GM23248 (cell line): ENCODE data around the gene CHCHD3. TPM values are rescaled to one million over a fixed set of nuclear protein-coding genes. Genes with fewer than 3 reads are reported as not detected.

Source experiments
- DNase-seq: peaks from one replicate; pipeline ENCODE4 v3.0.0-alpha.2; 2015
- H2AFZ ChIP-seq: fragments of 200-600 bp; sonication (generic); 2 replicates; pipeline ENCODE4 v1.6.1; 2016; ENCODE audit warnings: antibody characterized with exemption
- H3F3A ChIP-seq: fragments of 200-600 bp; sonication (generic); 2 replicates; pipeline ENCODE4 v1.6.1; 2016; ENCODE audit warnings: mild to moderate bottlenecking, antibody characterized with exemption, mixed run types; ENCODE audit not compliant: insufficient read depth
- H3K27ac ChIP-seq: fragments of 200-600 bp; sonication (generic); 2 replicates; pipeline ENCODE4 v1.5.1; 2016; ENCODE audit warnings: mild to moderate bottlenecking
- H3K27me3 ChIP-seq: fragments of 200-600 bp; sonication (generic); replicated peaks from 2 replicates; pipeline ENCODE4 v1.6.1; 2016; ENCODE audit warnings: mild to moderate bottlenecking; ENCODE audit not compliant: insufficient read depth
- H3K36me3 ChIP-seq: fragments of 200-600 bp; sonication (generic); 2 replicates; pipeline ENCODE4 v1.6.1; 2016; ENCODE audit warnings: low read depth, mild to moderate bottlenecking
- H3K4me1 ChIP-seq: fragments of 200-600 bp; sonication (generic); 2 replicates; pipeline ENCODE4 v1.6.1; 2016; ENCODE audit warnings: mild to moderate bottlenecking; ENCODE audit not compliant: insufficient read depth
- H3K4me2 ChIP-seq: fragments of 200-600 bp; sonication (generic); one replicate; pipeline ENCODE4 v1.6.1; 2016; ENCODE audit warnings: mild to moderate bottlenecking; ENCODE audit not compliant: unreplicated experiment
- H3K4me3 ChIP-seq: fragments of 200-600 bp; sonication (generic); 2 replicates; pipeline ENCODE4 v1.5.1; 2016; ENCODE audit warnings: mild to moderate bottlenecking
- H3K79me2 ChIP-seq: fragments of 200-600 bp; sonication (generic); 2 replicates; pipeline ENCODE4 v1.6.1; 2016; ENCODE audit warnings: mild to moderate bottlenecking; ENCODE audit not compliant: insufficient read depth
- H3K9ac ChIP-seq: fragments of 200-600 bp; sonication (generic); 2 replicates; pipeline ENCODE4 v1.6.1; 2016; ENCODE audit warnings: mild to moderate bottlenecking
- H3K9me2 ChIP-seq: fragments of 200-600 bp; sonication (generic); 2 replicates; pipeline ENCODE4 v1.6.1; 2016; ENCODE audit warnings: mixed run types, mild to moderate bottlenecking, moderate library complexity; ENCODE audit not compliant: insufficient read depth
- H3K9me3 ChIP-seq: fragments of 200-600 bp; sonication (generic); one replicate; pipeline ENCODE4 v1.6.1; 2017; ENCODE audit warnings: low read depth
- H4K20me1 ChIP-seq: fragments of 200-600 bp; sonication (generic); 2 replicates; pipeline ENCODE4 v1.6.0; 2016; ENCODE audit not compliant: insufficient read depth
- EZH2 ChIP-seq: fragments of 200-600 bp; sonication (generic); IDR thresholded peaks from 2 replicates; pipeline ENCODE4 v1.6.1; 2018; ENCODE audit warnings: antibody characterized with exemption, mild to moderate bottlenecking; ENCODE audit not compliant: insufficient read depth, poor library complexity, severe bottlenecking
- EZH2phosphoT487 ChIP-seq: fragments of 200-600 bp; sonication (generic); IDR thresholded peaks from 2 replicates; pipeline ENCODE4 v1.6.1; 2018; ENCODE audit warnings: antibody characterized with exemption, moderate library complexity, mild to moderate bottlenecking, low read depth; ENCODE audit not compliant: insufficient read depth
- WGBS, 2 experiments: methylation state at CpG; one replicate each; pipeline ENCODE4 v1.1.6; 2015 to 2017; ENCODE audit warnings: low lambda C conversion rate in 2 of 2, low coverage in 1 of 2; ENCODE audit errors: missing lambda C conversion rate in 2 of 2; 5-methylcytosine and 5-hydroxymethylcytosine counted together
- in situ Hi-C: fragments of 300-500 bp; cut with MboI; formaldehyde crosslinking; loops from 2 replicates; pipeline ENCODE4 v1.15.0; 2020
- polyA plus RNA-seq: library from polyadenylated mRNA; unstranded; fragments of >200 nt; fragmentation: Nextera tagmentation; extraction: Ambion mirVana; gene quantifications from 2 replicates; pipeline ENCODE4 v1.2.1, GENCODE V29; 2016
- total RNA-seq: library from RNA; depleted of rRNA; stranded (reverse); fragments of >200 nt; shearing (Covaris generic); gene quantifications from 2 replicates; pipeline ENCODE4 v1.2.3, GENCODE V29; 2014

Gene CHCHD3
- total and polyA plus RNA-seq, 2 experiments from 2014 or later, result 43.7 to 66.1 TPM

GRCh38 chr7:132993377-132994013, 88.4 kb downstream of the CHCHD3 start:
- Histone ChIP-seq H3K9me3 (no peaks in the 10 kb centered on the region), H4K20me1 (no peaks in the 10 kb centered on the region), H2AFZ (no peak overlapping the region), H3K4me3 (no peak overlapping the region), H3K9ac (no peak overlapping the region), H3F3A (no peaks in the 10 kb centered on the region), H3K4me2 (no peak overlapping the region), H3K9me2 (no peaks in the 10 kb centered on the region), H3K27ac (no peak overlapping the region), H3K79me2 (peaks cover 93% of the 10 kb centered on the region), H3K4me1 (no peaks in the 10 kb centered on the region), H3K27me3 (no peaks in the 10 kb centered on the region), H3K36me3 (no peaks in the 10 kb centered on the region)
- TF ChIP-seq EZH2 (no peak), EZH2phosphoT487 (no peak)
- in situ Hi-C loops, result no loop called here
- 85 to 88% methylated on average over 5 of the region's 5 CpGs for WGBS, 2 experiments
- no peak for DNase-seq

GRCh38 chr7:132991615-132992587, 90.0 kb downstream of the CHCHD3 start:
- TF ChIP-seq EZH2 (no peak), EZH2phosphoT487 (no peak)
- no peaks in the 10 kb centered on the region for H3K4me1 ChIP-seq
- in situ Hi-C loops, result no loop called here
- WGBS, 2 experiments, result 88 to 89% methylated on average over 9 of the region's 9 CpGs
- no peaks in the 10 kb centered on the region for H3F3A ChIP-seq
- H3K9me2 ChIP-seq, result no peaks in the 10 kb centered on the region
- DNase-seq, result no peak
- H3K4me3 ChIP-seq, result no peak overlapping the region
- peaks cover 86% of the 10 kb centered on the region for H3K79me2 ChIP-seq
- no peak overlapping the region for H3K9ac ChIP-seq
- H3K4me2 ChIP-seq, result no peak overlapping the region
- H3K9me3 ChIP-seq, result no peaks in the 10 kb centered on the region
- H2AFZ ChIP-seq, result no peak overlapping the region
- no peak overlapping the region for H3K27ac ChIP-seq
- no peaks in the 10 kb centered on the region for H4K20me1 ChIP-seq
- no peaks in the 10 kb centered on the region for H3K36me3 ChIP-seq
- no peaks in the 10 kb centered on the region for H3K27me3 ChIP-seq

DNA sequence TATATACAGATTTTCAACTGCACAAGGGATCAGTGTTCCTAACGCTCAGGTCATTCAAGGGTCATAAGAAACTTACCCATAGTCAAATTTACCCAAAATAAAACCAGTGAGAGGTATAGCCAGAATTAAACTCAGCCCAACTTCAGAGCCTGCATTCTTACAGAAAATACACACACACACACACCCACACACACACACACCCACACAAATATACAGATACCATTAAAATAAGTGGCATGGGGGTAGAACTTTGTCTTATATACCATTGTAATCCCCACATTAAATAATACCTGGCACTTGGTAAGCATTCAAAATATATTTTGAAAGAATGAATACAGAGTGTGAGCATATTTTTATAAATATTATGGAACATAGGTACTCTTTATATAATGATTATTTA, 93.8 kb downstream of the CHCHD3 start:
- Histone ChIP-seq H3K4me1 (no peaks in the 10 kb centered on the region), H3K4me2 (no peak overlapping the region), H4K20me1 (no peaks in the 10 kb centered on the region), H3K4me3 (no peak overlapping the region), H3F3A (no peaks in the 10 kb centered on the region), H3K9me3 (no peaks in the 10 kb centered on the region), H3K36me3 (no peaks in the 10 kb centered on the region), H3K27me3 (no peaks in the 10 kb centered on the region), H3K79me2 (peaks cover 60% of the 10 kb centered on the region), H3K9me2 (no peaks in the 10 kb centered on the region), H2AFZ (no peak overlapping the region), H3K9ac (no peak overlapping the region), H3K27ac (no peak overlapping the region)
- in situ Hi-C loops, result no loop called here
- WGBS, 2 experiments, result 100% methylated on average over 1 of the region's 1 CpG
- DNase-seq, result no peak
- no peak for TF ChIP-seq EZH2
- TF ChIP-seq EZH2phosphoT487, result no peak

DNA sequence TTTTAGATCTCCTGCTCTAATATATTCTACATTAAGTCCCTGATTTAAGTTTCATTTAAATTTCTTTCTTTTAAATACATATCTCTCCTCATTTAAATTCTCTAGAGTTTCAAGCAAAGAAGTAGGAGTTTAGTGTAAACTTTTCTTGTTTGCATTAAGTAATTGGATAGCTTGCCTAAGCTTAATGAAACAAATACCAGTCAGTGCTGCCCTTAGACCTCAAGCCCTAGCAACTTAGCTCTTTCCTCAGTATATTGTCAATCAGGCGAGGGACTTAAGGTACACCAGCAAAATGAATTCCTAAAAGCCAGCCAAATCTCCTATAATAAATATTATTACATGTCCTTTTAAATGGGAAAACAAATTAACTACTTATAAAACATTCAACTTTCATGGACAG, 101.5 kb downstream of the CHCHD3 start:
- no peaks in the 10 kb centered on the region for H4K20me1 ChIP-seq
- H3K79me2 ChIP-seq, result peaks cover 40% of the 10 kb centered on the region
- H3K27ac ChIP-seq, result no peak overlapping the region
- H3K9me2 ChIP-seq, result no peaks in the 10 kb centered on the region
- H3K36me3 ChIP-seq, result no peaks in the 10 kb centered on the region
- 86 to 97% methylated on average over 1 of the region's 1 CpG for WGBS, 2 experiments
- H3K9me3 ChIP-seq, result no peaks in the 10 kb centered on the region
- in situ Hi-C loops, result no loop called here
- H3K4me2 ChIP-seq, result no peak overlapping the region
- no peaks in the 10 kb centered on the region for H3K4me1 ChIP-seq
- H3K4me3 ChIP-seq, result no peak overlapping the region
- no peak overlapping the region for H2AFZ ChIP-seq
- no peaks in the 10 kb centered on the region for H3F3A ChIP-seq
- TF ChIP-seq EZH2phosphoT487, result no peak
- TF ChIP-seq EZH2, result no peak
- no peaks in the 10 kb centered on the region for H3K27me3 ChIP-seq
- DNase-seq, result no peak
- H3K9ac ChIP-seq, result no peak overlapping the region
